Kidney epithelial cell (primary cell): ENCODE data around the gene UBALD1. TPM values are rescaled to one million over a fixed set of nuclear protein-coding genes. Genes with fewer than 3 reads are reported as not detected.
"Not testable (repeated sequence)": the region's sequence is repeated elsewhere in the genome, so short reads cannot be mapped to it uniquely, and the experiment has no call there.

Experiments
- DNase-seq: peaks from one replicate; pipeline ENCODE4 v3.0.0-alpha.2; 2010; ENCODE audit warnings: low read depth
- H3K27me3 ChIP-seq: 2 replicates; pipeline ENCODE4 v1.6.0; 2011; ENCODE audit warnings: low read length; ENCODE audit not compliant: control insufficient read depth, insufficient read depth
- H3K36me3 ChIP-seq: 2 replicates; pipeline ENCODE4 v1.5.1; 2011; ENCODE audit warnings: low read length; ENCODE audit not compliant: control insufficient read depth, insufficient read depth
- H3K4me3 ChIP-seq: 2 replicates; pipeline ENCODE4 v1.5.1; 2011; ENCODE audit warnings: low read depth, mild to moderate bottlenecking, control low read depth, low read length
- CTCF ChIP-seq: IDR thresholded peaks from 2 replicates; pipeline ENCODE4 v1.5.1; 2011; ENCODE audit warnings: mild to moderate bottlenecking, moderate library complexity, low read length, control low read depth, inconsistent platforms; ENCODE audit not compliant: insufficient read depth, poor library complexity, severe bottlenecking
- total RNA-seq: library from RNA; depleted of rRNA; stranded (reverse); fragments of >200 nt; gene quantifications from 2 replicates; pipeline ENCODE4 v1.2.3, GENCODE V29; 2015

The UBALD1 gene
- total RNA-seq, 1 donor from 2014 or later, result 8.9 TPM

GRCh38 chr16:4580250-4580649 is 34.4 kb downstream of the UBALD1 start:
- Histone ChIP-seq H3K4me3 (no peak overlapping the region), H3K27me3 (no peaks in the 10 kb centered on the region), H3K36me3 (no peaks in the 10 kb centered on the region)
- TF ChIP-seq CTCF, result no peak
- DNase-seq, result no peak

- no peak for TF ChIP-seq CTCF
- Histone ChIP-seq H3K27me3 (no peaks in the 10 kb centered on the region), H3K4me3 (no peak overlapping the region), H3K36me3 (no peaks in the 10 kb centered on the region)
- DNase-seq, result no peak
These were observed 35.6 kb downstream of the UBALD1 start for GRCh38 chr16:4578961-4579530.

- no peak overlapping the region for H3K4me3 ChIP-seq
- peaks cover 3% of the 10 kb centered on the region for H3K27me3 ChIP-seq
- no peak for DNase-seq
- TF ChIP-seq CTCF, result no peak
- no peaks in the 10 kb centered on the region for H3K36me3 ChIP-seq
These were observed 38.7 kb downstream of the UBALD1 start for GRCh38 chr16:4576008-4576407.

GRCh38 chr16:4574919-4575705 is 39.6 kb downstream of the UBALD1 start:
- DNase-seq, result no peak
- Histone ChIP-seq H3K27me3 (peaks cover 4% of the 10 kb centered on the region), H3K4me3 (no peak overlapping the region), H3K36me3 (no peaks in the 10 kb centered on the region)
- no peak for TF ChIP-seq CTCF

GRCh38 chr16:4573926-4574325 is 40.8 kb downstream of the UBALD1 start:
- not testable (repeated sequence) for H3K4me3 ChIP-seq, H3K27me3 ChIP-seq, H3K36me3 ChIP-seq, DNase-seq

GRCh38 chr16:4572715-4573114 is 42.0 kb downstream of the UBALD1 start:
- Histone ChIP-seq H3K27me3 (peaks cover 4% of the 10 kb centered on the region), H3K4me3 (no peak overlapping the region), H3K36me3 (no peaks in the 10 kb centered on the region)
- DNase-seq, result no peak
- TF ChIP-seq CTCF, result no peak
